ENCODE results near the gene FAM131C.

GRCh38 chr1:16110884-16111283 lies 37.4 kb upstream of the FAM131C start:
- no peak for TF ChIP-seq CTCF (tag by site-specific recombination; IDR thresholded peaks at IDR 0.05)
- TF ChIP-seq TCF7L2 (IDR thresholded peaks at IDR 0.05; ENCODE audit: borderline replicate concordance, low read depth, low read length) = no peak
- TF ChIP-seq ZSCAN4 (tag by site-specific recombination; IDR thresholded peaks at IDR 0.05) = no peak
- TF ChIP-seq ZNF560 (tag by site-specific recombination; IDR thresholded peaks at IDR 0.05; ENCODE audit: borderline replicate concordance) = no peak
- TF ChIP-seq YY1 (tag by site-specific recombination; IDR thresholded peaks at IDR 0.05) = no peak
- TF ChIP-seq KLF10 (tag by site-specific recombination; IDR thresholded peaks at IDR 0.05) = no peak
